ENCODE data around the gene OTUD1. TPM values are rescaled to one million over a fixed set of nuclear protein-coding genes. Genes with fewer than 3 reads are reported as not detected.

The OTUD1 gene
- total RNA-seq, 1 experiment from 2014 or later, result 5.7 TPM

DNA sequence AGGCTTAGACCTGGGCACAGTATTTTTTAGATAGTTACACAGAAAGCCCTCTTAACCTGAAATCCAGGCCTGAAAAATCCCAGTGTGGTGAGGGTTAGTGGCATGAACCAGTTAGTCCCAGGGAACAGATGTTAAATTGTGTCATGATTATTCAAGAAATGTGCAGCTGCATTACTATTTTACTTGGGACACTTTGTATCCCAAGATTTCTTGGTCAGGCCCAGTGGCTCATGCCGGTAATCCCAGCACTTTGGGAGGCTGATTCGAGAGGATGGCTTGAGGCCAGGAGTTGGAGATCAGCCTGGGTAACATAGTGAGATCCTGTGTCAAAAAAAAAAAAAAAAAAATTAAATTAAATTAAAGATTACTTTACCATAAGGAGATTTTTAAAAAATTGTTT is 36.0 kb upstream of the OTUD1 start:
- POLR2A ChIA-PET, result no interaction called here
- Histone ChIP-seq H3K79me2 (ENCODE audit: insufficient read depth, low read length) (no peaks in the 10 kb centered on the region), H3K36me3 (ENCODE audit: control insufficient read depth in 1 of 2, insufficient read depth in 2 of 2, low read length in 2 of 2) (no peaks in the 10 kb centered on the region), H3K27me3 (ENCODE audit: insufficient read depth, low read length) (no peaks in the 10 kb centered on the region), H3K9me3 (ENCODE audit: control insufficient read depth in 1 of 2, insufficient read depth in 1 of 2, low read depth in 1 of 2, low read length in 2 of 2) (no peaks in the 10 kb centered on the region), H3K9ac (ENCODE audit: low read length) (no peak overlapping the region), H2AFZ (ENCODE audit: low read depth, low read length, poor library complexity, severe bottlenecking) (no peak overlapping the region), H3K27ac (ENCODE audit: low read depth, low read length) (no peak overlapping the region), H3K4me2 (ENCODE audit: low read length) (no peak overlapping the region), H3K4me3 (replicated peaks in 1 of 2; ENCODE audit: low read depth in 1 of 2, low read length in 2 of 2) (no peak overlapping the region), H3K4me1 (ENCODE audit: control insufficient read depth in 1 of 2, insufficient read depth in 2 of 2, low read length in 2 of 2) (no peaks in the 10 kb centered on the region), H3K9me2 (ENCODE audit: insufficient read depth) (no peaks in the 10 kb centered on the region), H4K20me1 (ENCODE audit: insufficient read depth) (no peaks in the 10 kb centered on the region)
- RAD21 ChIA-PET (ENCODE audit: low non-redundant PET in 1 of 2, low total read pairs in 2 of 2, uncharacterized antibody in 2 of 2, unreplicated experiment in 2 of 2), result no interaction called here
- BruUV-seq (replicated peaks), result no TSS peak
- CTCF ChIA-PET, result no interaction called here
- TF ChIP-seq RAD21 (IDR thresholded peaks at IDR 0.05; ENCODE audit: low read depth) (no peak), SRF (IDR thresholded peaks at IDR 0.05; ENCODE audit: low read depth) (no peak)
- ATAC-seq, result no peak
- intact Hi-C loops (cut with micrococcal nuclease), result no loop called here
- no peak for DNase-seq (ENCODE audit: low read depth, low spot score)

DNA sequence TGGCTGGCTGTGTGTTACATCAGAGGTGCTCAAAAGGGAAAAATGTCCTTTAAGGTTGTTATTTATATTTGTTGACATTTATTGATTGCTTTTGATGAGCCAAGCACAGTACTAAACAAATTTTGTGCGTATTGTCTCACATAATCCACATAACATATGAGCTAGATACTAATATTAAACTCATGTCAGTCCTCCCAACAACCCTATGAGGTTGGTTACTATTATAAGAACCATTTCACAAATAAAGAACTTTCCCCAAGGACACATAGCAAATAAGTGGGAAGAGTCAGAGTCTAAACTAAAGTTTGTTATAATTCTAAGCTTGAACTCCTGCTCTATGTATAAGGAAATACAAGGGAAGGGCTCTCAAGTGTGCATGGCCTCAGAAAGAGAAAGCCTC is 35.6 kb upstream of the OTUD1 start:
- ChIA-PET POLR2A (no interaction called here), CTCF (no interaction called here), RAD21 (ENCODE audit: low non-redundant PET in 1 of 2, low total read pairs in 2 of 2, uncharacterized antibody in 2 of 2, unreplicated experiment in 2 of 2) (no interaction called here)
- ATAC-seq (no peak), DNase-seq (ENCODE audit: low read depth, low spot score) (no peak)
- Histone ChIP-seq H3K4me2 (ENCODE audit: low read length) (no peak overlapping the region), H3K79me2 (ENCODE audit: insufficient read depth, low read length) (no peaks in the 10 kb centered on the region), H3K9me3 (ENCODE audit: control insufficient read depth in 1 of 2, insufficient read depth in 1 of 2, low read depth in 1 of 2, low read length in 2 of 2) (no peaks in the 10 kb centered on the region), H3K36me3 (ENCODE audit: control insufficient read depth in 1 of 2, insufficient read depth in 2 of 2, low read length in 2 of 2) (no peaks in the 10 kb centered on the region), H3K4me3 (replicated peaks in 1 of 2; ENCODE audit: low read depth in 1 of 2, low read length in 2 of 2) (no peak overlapping the region), H3K4me1 (ENCODE audit: control insufficient read depth in 1 of 2, insufficient read depth in 2 of 2, low read length in 2 of 2) (no peaks in the 10 kb centered on the region), H4K20me1 (ENCODE audit: insufficient read depth) (no peaks in the 10 kb centered on the region), H3K27me3 (ENCODE audit: insufficient read depth, low read length) (no peaks in the 10 kb centered on the region), H3K9me2 (ENCODE audit: insufficient read depth) (no peaks in the 10 kb centered on the region), H3K9ac (ENCODE audit: low read length) (no peak overlapping the region), H2AFZ (ENCODE audit: low read depth, low read length, poor library complexity, severe bottlenecking) (no peak overlapping the region), H3K27ac (ENCODE audit: low read depth, low read length) (no peak overlapping the region)
- no TSS peak for BruUV-seq (replicated peaks)
- intact Hi-C loops (cut with micrococcal nuclease), result no loop called here
- TF ChIP-seq EZH2phosphoT487 (IDR thresholded peaks at IDR 0.05; ENCODE audit: borderline replicate concordance) (no peak), YY1 (IDR thresholded peaks at IDR 0.05; ENCODE audit: extremely low read depth, insufficient replicate concordance, low read depth, low read length) (no peak), POLR2A (IDR thresholded peaks at IDR 0.05; ENCODE audit: borderline replicate concordance, extremely low read depth, insufficient read depth, insufficient read length) (no peak), ZFX (IDR thresholded peaks at IDR 0.05) (no peak), CBX3 (IDR thresholded peaks at IDR 0.05; ENCODE audit: low read depth) (no peak), TCF7L2 (IDR thresholded peaks at IDR 0.05; ENCODE audit: borderline replicate concordance, extremely low read depth, insufficient read depth, insufficient read length) (no peak), ELF1 (IDR thresholded peaks at IDR 0.05; ENCODE audit: borderline replicate concordance, low read depth) (no peak), RAD21 (IDR thresholded peaks at IDR 0.05; ENCODE audit: low read depth) (no peak), SIN3A (IDR thresholded peaks at IDR 0.05; ENCODE audit: low read depth) (no peak), SRF (IDR thresholded peaks at IDR 0.05; ENCODE audit: low read depth) (no peak)
- TF ChIP-seq, protein P1, sequence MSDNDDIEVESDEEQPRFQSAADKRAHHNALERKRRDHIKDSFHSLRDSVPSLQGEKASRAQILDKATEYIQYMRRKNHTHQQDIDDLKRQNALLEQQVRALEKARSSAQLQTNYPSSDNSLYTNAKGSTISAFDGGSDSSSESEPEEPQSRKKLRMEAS (IDR thresholded peaks at IDR 0.05), result no peak
- TF ChIP-seq, protein P2, sequence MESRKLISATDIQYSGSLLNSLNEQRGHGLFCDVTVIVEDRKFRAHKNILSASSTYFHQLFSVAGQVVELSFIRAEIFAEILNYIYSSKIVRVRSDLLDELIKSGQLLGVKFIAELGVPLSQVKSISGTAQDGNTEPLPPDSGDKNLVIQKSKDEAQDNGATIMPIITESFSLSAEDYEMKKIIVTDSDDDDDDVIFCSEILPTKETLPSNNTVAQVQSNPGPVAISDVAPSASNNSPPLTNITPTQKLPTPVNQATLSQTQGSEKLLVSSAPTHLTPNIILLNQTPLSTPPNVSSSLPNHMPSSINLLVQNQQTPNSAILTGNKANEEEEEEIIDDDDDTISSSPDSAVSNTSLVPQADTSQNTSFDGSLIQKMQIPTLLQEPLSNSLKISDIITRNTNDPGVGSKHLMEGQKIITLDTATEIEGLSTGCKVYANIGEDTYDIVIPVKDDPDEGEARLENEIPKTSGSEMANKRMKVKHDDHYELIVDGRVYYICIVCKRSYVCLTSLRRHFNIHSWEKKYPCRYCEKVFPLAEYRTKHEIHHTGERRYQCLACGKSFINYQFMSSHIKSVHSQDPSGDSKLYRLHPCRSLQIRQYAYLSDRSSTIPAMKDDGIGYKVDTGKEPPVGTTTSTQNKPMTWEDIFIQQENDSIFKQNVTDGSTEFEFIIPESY (IDR thresholded peaks at IDR 0.05; ENCODE audit: extremely low read depth, insufficient replicate concordance, low read length), result no peak
- TF ChIP-seq, protein P3, sequence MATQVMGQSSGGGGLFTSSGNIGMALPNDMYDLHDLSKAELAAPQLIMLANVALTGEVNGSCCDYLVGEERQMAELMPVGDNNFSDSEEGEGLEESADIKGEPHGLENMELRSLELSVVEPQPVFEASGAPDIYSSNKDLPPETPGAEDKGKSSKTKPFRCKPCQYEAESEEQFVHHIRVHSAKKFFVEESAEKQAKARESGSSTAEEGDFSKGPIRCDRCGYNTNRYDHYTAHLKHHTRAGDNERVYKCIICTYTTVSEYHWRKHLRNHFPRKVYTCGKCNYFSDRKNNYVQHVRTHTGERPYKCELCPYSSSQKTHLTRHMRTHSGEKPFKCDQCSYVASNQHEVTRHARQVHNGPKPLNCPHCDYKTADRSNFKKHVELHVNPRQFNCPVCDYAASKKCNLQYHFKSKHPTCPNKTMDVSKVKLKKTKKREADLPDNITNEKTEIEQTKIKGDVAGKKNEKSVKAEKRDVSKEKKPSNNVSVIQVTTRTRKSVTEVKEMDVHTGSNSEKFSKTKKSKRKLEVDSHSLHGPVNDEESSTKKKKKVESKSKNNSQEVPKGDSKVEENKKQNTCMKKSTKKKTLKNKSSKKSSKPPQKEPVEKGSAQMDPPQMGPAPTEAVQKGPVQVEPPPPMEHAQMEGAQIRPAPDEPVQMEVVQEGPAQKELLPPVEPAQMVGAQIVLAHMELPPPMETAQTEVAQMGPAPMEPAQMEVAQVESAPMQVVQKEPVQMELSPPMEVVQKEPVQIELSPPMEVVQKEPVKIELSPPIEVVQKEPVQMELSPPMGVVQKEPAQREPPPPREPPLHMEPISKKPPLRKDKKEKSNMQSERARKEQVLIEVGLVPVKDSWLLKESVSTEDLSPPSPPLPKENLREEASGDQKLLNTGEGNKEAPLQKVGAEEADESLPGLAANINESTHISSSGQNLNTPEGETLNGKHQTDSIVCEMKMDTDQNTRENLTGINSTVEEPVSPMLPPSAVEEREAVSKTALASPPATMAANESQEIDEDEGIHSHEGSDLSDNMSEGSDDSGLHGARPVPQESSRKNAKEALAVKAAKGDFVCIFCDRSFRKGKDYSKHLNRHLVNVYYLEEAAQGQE (IDR thresholded peaks at IDR 0.05; ENCODE audit: low read depth), result no peak
